Stimulated activated CD8-positive, alpha-beta memory T cell treated with anti-CD3 and anti-CD28 coated beads, Interleukin-15, amount 100 ng/mL, for 4 hours (primary cell): ENCODE measurements around the gene LUZP1.
"Not testable (repeated sequence)": the region's sequence is repeated elsewhere in the genome, so short reads cannot be mapped to it uniquely, and the experiment has no call there.

Source experiments
- DNase-seq, 2 donors: peaks; one replicate each; pipeline ENCODE4 v3.0.0-alpha.2; 2020; ENCODE audit warnings: low read depth in 2 of 2

Gene LUZP1

DNA sequence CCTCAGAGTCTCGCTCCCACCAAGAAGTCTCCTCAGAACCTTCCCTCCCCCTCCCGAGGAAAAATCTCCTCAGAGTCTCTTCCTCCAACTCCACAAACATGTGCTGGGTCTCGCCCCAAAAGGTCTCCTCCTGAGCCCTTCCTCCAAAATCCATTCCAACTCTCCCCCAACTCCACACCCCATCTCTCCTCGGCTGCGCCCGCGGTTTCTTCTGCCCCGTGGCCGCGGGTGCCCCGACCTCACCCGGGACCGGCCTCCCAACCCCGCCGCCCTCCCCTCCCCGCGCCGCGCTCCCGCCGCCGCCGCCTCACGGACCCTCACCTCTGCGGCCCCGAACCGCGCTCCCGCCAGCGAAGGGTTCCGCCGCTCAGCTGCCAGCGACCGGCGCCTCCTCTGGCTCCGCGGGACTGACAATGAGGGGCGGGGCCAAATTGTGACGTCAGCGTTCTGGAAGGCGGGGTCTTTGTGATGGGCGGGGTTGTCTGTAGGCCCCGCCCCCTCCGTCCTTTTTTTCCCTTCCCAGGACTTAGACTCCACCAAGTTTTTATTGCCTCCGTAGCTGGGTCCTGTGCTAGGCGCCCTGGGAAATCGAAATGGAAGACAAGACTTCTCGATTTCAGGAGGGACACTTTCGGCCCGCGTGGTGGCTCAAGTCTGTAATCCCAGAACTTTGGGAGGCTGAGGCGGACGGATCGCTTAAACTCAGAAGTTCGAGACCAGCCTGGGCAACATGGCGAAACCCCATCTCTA, at the start of gene LUZP1:
Gene LUZP1, minus strand, starts transcription at position 412 of the 750 bp plus-strand sequence.
- DNase-seq: peak; percentile 70 to 77

DNA sequence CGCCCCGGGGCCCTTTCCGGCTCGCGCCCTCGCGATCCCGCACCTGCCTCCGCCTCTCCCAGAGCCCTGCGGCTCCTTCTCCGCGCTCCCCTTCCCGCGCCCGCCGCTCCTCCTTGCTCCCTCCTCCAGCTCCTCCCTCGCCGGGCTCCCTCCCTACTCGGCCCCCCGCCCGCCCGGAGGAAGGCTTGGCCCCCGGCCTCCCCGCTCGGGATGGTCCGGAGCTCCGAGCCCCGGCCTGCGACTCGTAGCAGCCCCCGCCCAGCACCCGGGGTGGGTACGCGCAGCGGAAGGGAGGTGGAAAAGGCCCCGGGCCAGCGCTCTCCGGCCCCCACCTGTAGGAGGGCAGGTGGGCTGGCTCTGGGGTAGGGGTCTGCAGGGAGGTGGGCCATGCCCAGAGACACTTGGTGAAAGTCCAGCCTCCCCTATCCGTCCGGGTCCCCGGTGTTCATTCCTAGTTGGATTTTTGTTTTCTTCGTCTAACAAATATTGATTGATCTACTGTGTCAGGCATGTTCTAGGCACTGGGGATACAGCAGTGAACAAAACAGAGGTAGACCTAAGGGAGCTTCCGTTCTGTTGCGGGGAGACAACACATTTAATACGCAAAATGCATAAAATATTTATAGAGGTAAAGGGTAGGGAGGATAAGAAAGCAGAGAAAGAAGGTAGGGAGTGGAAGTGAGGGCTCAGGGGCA, 48.9 kb upstream of the LUZP1 start, which contains the start of gene HTR1D:
Gene HTR1D, minus strand, starts transcription at position 82 of the 695 bp plus-strand sequence. CDS start 23,283 bp downstream, outside the sequence.
- no peak for DNase-seq

DNA sequence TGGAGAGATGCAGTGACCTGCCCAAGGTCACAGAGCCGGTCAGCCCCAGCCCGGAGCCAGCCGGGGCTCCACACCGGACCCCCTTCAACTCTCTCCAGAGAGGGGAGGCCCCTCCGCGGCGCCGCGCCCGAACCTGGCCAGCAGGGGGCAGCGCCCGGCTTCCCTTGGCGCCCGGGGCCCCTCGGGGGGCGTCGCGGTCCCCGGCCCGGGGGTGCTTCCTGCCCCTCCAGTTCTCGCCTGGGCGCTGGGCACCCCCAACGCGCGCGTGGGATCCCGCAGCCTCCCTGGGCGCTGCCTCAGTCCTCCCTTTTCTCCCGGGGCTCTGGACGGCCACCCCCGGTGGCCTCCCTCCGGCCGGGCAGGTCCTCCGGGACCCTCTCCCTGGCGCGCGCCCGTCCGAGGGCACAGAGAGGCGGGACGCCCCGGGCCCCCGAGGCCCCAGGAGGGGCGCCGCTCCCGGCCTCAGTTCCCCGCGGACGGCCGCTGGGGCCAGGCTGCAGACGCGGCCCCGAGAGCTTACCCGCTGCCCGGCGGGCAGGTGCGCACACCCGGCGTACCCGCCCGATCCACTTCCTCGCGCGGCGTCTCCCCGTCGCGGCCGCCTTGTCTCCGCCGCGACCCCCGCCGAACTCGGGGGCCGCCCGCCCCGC, 48.2 kb upstream of the LUZP1 start:
- DNase-seq: no peak

DNA sequence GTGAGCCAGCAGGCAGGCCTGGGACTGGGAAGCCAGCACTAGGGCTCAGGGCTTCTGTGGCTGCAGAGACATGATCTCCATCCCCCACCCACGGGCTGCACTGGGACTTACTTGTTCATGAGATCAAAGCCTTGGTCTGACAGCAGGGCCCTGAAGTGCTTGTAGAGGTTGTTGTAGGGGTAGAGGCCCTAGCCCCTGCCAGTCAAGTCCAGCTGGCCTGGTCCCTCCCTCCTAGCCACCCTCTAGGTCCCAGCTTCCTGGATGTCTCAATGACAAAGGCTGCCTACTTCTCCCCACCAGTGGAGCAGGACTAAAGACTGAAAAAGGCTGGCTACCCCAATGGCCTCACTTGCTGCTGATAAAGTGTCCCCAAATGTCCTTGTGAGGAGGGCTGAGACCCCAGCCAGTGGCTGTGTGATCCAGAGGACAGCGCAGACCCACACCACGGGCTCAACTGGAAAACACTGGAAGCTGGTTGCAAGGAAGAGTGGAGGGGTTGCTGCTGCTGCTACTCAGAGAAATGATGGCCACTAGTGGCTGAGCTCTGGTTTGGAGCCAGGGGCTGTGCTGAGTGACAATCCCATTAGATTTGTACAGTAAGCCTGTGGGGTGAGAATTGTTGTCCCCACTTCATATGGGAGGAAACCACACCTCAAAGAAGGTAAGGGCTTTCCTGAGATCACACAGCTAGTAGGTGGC, 47.2 kb upstream of the LUZP1 start:
- DNase-seq: no peak

GRCh38 chr1:23215291-23215690, 46.6 kb upstream of the LUZP1 start:
- no peak for DNase-seq

GRCh38 chr1:23214640-23215039, 46.0 kb upstream of the LUZP1 start:
- DNase-seq: no peak

DNA sequence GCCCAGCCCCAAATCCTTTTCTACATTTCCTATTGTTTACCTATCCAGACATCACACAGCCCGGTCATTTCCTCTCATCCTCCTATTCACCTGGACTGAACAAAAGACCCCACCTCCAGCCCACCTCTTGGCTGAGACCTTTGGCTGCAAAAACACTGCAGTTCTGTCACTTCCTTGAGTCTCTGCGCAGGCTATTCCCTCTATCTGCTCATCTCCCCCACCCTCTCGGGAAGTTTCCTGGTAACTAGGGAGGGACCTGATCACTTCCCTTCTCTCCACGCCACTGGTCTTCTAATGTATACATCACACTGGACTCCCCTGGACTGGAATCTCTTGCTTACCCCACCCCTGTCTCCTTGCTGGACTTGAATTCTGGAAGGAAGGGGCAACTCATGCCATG, 43.3 kb upstream of the LUZP1 start:
- no peak for DNase-seq

DNA sequence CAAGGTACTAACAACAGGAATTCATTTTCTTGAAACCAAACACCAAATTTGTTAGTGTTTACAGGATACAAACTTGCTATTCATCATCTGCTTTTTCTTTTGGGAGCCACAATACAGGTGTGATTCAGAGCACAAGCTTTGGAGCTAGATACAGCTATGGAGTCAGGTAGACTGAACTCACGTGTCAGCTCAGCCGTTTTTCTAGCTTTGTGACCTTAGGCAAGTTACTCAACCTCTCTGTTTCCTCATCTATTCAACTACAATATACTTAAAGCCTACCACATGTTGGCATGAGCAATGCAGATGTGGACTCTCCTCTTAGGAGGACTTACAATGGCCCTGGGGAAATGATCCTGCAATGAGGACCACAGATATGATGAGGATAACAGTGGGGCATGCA, 42.3 kb upstream of the LUZP1 start:
- no peak for DNase-seq

DNA sequence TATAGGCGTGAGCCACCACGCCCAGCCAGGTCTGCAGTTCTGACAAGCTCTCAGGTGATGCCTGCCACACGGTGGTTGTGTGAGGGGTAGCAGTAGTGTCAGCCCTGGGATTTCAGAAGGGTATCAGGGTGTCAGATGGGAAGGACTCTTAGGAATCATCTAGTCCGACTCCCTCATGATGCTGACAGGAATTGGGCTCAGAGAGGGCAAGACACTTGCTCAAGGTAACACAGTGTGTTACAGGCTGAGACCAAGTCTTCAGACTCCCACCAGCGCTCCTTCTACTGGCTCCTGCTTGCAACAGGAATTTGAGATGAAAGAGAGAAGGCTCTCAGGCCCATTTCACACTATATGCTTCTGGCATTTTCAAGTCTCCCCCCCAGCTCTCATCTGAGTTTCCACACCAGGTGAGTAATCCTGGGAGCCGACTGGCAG, 41.7 kb upstream of the LUZP1 start:
- DNase-seq: no peak

DNA sequence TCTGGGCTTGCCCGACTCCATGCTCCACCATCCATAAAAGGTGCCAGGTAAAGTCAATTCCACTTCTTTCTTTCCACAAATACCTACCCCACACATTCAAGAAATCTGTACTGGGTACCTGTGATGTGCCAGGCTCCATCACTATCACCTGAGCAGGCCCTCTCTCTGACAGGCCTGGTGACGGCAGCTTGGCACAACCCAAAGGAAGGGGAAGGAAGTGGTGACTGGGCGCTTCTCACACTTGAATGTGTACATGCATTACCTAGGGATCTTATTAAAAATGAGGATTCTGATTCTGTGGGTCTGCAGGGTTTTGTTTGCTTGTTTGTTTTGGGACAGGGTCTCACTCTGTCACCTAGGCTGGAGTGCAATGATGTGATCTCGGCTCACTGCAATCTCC, 41.1 kb upstream of the LUZP1 start:
- DNase-seq: no peak

DNA sequence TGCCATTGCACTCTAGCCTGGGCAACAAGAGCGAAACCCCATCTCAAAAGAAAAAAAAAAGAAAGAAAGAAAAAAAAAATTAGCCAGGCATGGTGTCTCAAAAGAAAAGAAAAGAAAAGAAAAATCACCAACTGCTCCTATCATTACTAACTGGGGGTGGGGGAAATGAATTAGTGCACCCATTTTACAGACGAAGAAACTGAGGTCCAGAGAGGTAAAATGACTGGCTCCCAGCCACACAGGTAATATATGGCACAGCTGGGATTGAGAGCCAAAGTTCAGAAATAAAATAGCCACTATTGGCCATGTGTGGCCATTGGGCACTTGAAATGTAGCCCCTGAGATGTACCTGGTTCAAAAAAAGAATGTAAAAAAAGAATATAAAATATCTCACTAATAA, 39.9 kb upstream of the LUZP1 start:
- no peak for DNase-seq

- DNase-seq: not testable (repeated sequence)
Observed at GRCh38 chr1:23207733-23208132, 39.1 kb upstream of the LUZP1 start.

- no peak for DNase-seq
Observed at GRCh38 chr1:23202263-23202749, 33.6 kb upstream of the LUZP1 start.

- DNase-seq: no peak
Observed at GRCh38 chr1:23200883-23201282, 32.2 kb upstream of the LUZP1 start.

- DNase-seq: no peak
Observed at GRCh38 chr1:23198373-23198772, 29.7 kb upstream of the LUZP1 start.

- no peak for DNase-seq
Observed at GRCh38 chr1:23196627-23197328, 28.1 kb upstream of the LUZP1 start.

- no peak for DNase-seq
Observed at GRCh38 chr1:23194119-23194984, 25.7 kb upstream of the LUZP1 start.

DNA sequence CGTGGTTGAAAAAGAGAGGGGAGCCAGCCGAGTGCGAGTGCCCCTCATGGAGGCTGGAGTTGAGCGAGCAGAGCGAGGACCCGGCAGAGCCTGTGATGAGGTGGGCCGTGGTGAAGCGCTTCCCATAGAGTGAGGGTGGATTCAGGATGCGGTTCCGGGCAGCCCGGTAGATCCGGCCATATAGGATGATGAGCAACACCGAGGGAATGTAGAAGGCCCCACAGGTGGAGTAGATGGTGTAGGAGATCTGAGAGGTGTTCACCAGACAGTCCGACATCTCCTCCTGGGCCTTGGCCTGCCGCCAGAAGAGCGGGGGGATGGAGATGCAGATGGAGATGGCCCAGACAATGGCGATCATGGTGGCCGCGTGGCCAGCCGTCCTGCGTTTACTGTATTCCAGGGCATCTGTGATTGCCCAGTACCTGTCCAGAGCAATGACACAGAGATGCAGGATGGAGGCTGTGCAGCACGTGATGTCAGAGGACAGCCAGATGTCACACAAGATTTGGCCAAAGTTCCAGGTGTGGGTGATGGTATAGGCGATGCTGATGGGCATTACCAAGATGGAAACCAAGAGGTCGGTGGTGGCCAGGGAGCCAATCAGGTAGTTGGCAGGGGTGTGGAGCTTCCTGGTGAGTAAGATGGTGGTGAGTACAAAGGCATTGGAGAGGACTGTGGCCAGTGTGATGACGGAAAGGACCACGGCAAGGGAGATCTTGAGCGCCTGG, 24.9 kb upstream of the LUZP1 start:
- no peak for DNase-seq

DNA sequence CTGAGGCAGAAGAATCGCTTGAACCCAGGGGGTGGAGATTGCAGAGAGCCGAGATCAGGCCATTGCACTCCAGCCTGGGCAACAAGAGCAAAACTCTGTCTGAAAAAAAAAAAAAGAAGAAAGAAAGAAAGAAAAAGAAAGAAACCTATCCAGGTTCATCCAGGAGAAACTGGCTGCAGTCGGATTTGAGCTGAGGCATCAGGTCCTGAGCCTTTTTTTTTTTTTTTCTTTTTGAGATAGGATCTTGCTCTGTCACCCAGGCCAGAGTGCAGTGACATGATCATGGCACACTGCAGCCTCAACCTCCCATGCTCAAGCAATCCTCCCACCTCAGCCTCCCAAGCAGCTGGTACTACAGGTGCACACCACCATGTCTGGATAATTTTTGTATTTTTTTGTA, 22.5 kb upstream of the LUZP1 start:
- no peak for DNase-seq
